GM19328 (cell line): ENCODE measurements around the gene SCRN1.

ENCODE experiments used
- ATAC-seq: cut with Tn5 transposase; IDR thresholded peaks from one replicate; pipeline ENCODE4 v1.9.1; 2021; ENCODE audit warnings: mild to moderate bottlenecking, moderate library complexity; ENCODE audit not compliant: unreplicated experiment

Gene SCRN1

DNA sequence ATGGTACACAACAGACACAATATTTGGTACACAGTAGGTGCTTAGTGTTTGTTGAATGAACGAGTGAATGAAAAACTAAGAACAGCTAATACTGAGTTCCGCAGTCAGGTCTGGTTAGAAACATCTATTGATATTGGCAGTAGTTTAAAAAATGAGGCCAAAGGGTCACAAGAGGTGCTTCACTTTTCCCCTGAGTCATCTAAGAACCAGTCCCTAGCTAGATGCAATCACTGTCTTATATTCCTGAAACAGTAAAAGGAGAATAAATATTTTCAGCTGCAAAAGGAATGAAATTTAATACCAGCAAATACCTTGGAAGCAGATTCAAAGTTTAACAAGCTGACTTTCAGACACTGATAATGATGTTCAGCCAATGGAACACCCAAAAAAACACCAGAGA lies 54.5 kb downstream of the SCRN1 start:
- no peak for ATAC-seq

DNA sequence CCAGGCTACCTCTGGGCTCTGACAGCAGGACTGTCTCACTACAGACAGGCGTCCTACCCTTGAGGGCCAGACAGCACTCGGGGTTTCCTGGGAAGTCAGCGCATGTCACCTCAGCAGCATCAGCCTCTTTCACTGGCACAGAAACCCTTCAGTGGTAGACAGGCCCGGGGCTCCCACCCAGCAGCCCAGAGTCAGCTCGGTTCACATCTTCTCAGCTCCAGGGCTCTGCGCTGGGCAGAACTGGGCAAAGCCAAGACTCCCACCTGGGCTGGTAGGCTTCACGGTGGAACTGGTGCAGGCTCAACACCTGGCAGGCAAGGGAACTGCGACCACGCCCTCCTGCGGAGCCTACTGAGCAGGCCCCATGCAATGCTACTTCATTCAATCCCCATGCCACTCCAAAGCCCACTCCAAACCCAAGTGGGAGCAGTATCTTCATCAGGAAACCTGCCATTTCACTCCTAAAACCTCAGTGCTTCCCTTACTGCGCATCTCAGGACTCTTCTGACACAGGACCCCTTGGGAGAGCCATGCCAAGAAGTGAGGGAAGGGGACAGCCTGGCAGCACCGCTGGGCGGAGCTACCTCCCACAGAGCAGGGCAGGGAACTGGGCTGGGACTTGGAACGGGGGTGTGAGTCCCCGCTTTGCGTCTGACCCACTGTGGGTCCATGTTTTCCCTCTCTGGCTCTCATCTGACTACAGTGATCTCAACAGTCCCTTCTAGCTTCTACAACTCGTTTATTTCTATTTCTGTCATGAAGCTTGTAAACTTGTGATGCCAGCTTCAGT lies 60.4 kb downstream of the SCRN1 start:
- no peak for ATAC-seq

DNA sequence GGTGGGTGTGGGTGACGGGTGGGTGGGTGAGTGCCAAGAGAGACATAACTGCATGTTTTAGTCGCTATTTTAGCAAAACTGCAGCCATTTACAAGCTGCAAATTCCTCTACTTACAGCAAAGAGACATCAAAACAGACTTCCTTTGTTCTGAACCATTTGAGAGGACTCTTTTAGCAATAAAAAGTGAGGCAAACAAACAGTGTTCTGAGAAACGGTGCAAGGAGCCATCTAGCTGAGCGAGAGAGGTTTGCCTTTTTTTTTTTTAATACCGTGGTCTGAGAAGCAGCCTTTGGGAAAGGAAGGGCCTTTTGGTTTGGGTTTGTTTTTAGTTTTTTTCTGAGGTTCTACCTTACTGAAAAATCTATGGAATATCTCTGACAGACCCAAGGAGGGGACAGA lies 62.9 kb downstream of the SCRN1 start:
- ATAC-seq, result no peak

DNA sequence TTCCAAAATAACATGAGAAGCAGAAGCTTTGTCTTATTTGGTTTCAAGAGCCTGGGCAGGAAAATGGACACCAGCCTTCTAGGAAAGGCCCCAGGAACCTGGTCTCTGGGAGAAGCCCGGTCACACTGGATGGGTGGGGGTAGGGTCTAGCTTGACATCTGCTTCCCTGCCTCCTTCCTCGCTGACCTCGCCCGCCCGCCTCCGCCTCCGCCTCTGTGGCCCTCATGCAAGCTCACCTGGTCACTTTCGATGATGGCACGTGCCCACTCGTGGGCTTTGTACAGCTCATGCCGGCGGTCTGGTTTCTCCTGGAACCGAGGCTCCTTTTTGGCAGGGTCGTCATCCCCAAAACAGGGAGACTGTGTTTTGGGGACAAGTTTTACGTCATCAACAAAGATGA lies 63.4 kb downstream of the SCRN1 start:
- ATAC-seq, result no peak

DNA sequence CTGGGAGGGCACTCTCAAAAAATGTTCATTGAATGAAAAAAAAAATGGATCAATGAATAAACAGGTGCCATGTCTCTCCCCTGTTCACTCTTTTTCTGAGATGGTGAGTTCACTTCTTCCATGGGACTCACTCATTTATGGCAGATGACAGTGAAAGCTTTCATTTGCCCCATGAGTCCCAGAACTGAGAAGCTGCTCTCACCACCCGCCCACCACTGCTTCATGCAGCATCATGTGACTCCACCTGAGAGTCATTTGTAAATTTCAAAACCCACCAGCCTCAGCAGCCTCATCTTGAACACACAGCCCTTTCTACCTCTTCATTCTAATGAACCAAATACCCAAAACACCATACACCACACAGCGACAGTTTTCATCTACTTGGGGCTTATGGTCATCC lies 64.9 kb downstream of the SCRN1 start:
- ATAC-seq, result no peak

DNA sequence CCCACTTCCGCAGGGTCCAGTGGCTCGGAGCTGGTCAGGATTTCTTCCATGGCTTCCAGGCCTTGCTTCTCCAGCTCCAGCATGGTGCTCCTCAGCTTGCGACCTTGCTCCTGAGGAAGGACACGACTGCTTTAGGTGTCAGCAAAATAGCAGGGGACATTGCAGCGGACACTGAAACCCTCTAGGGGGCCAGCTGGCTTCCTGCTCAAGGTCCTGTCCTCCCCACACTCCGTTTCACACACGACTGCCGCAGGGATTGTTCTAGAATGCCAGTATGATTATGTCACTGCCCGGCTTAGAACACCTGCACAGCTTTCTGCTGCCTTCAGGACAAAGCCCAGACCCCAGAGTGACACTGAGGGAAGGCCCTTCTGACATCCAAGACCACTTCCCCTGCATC lies 65.6 kb downstream of the SCRN1 start:
- no peak for ATAC-seq

DNA sequence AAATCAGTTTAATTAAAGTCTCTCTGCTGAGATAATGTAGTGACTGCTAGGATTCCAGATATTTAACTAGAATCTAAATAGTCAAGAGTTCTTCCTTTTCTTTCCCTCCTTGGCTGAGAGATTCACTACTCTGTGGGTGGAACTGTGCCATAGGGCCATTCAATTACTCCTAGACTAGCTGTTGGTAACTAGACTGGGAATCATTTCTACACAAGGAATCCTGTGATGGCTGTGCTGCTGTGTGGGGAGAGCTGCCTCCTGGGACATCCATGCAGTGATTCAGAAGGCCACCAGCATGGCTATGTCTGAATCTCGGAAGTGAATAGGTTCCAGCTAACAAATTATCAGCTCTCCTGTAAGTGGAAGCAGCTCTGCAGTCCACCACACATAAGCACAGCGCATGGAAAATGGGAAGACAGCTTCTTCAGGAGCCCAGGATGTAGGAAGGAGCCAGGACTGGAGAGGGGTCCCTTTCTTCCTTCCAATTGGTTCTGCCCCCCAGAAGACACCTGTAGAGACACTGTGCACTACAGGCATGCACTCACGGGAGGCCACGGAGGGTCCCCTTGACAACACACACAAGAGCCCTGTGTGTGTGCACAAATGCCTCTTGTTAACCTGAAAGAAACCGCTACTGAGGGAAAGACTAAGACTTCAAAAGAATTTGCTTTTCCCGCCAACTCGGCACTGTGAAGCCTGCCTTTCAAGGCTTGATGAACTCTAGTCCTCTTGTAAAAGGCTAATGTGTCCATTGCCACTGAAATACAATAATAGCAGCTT lies 66.5 kb downstream of the SCRN1 start:
- no peak for ATAC-seq

DNA sequence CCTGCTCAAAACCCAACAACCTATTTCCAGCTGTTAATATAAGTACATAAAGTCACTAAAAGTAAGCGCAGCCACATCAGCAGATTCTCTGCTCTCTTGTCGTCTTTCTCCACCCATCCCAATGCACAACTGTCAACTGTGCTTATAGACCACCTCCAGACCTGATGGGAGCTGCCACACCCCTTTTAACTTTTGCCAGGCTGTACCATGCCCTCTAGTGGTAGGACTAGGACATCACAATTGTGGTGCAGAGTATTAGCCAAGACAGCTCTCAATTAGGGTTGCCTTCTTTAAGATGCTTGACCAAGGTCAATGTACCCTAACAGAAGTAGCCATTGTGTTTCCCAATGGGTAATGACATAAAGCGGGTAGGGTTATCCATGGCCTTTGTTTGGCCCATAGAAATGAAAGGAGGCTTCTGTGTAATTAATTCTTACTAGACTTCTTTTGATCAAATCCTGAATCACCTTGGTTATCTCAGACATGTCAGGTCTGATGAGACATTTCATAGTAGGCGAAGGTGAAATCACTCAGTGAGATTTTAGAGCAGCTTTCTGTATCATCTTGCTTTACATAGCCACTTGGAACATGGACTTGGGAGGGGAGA lies 68.1 kb downstream of the SCRN1 start:
- ATAC-seq, result peak; percentile 74

DNA sequence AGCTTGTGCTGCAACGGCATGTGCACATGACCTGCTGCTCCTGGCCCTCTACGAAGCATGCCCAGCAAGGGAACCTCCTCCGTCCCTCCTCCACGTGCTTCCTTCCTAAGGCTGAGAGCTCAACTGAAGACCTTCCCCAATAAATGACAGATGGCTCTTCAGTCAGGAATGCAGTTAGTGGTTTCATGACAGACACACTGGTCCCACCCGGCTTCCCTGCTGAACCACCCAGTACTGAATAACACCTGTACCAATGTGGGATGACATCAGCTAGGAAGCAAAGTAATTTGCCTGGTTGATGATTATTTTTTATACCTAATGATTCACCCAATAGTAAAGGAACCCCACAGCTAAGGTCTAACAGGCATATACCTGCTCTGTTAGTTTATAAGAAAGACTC lies 69.1 kb downstream of the SCRN1 start:
- ATAC-seq, result no peak

DNA sequence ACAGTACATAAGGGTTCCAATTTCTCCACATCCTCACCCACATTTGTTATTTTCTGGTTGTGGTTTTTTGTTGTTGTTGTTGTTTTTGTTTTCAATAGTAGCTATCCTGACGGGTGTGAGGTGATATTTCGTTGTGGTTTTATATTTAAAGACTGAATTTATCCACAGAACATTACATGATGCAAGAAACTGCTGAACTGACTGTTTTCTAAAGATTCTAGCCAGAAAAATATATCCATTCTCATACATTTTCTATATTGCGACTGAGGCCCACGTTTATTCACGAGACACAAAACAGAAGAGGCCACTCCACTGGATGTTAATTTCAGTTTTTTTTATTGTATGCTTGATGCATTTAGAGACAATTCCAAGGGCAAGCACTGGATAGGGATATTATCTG lies 69.8 kb downstream of the SCRN1 start:
- ATAC-seq, result no peak

DNA sequence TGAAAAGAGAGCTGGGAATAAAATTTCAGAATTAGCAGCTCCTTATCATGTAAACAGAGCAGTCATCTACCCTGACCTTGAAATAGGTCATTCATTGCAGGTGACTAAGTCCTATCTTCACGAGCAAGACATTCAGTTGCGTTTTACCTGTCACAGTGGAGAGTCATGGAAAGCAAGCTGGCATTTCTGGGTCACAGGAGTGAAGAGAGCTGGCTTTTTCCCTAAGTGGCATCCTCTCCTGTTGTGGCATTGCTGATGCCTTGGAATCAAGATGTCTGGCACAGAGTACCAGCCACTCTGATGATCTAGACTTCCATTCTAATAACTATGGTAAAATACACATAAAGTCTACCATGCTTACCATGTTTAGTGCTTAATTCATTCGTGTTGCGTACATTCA lies 70.8 kb downstream of the SCRN1 start:
- no peak for ATAC-seq

DNA sequence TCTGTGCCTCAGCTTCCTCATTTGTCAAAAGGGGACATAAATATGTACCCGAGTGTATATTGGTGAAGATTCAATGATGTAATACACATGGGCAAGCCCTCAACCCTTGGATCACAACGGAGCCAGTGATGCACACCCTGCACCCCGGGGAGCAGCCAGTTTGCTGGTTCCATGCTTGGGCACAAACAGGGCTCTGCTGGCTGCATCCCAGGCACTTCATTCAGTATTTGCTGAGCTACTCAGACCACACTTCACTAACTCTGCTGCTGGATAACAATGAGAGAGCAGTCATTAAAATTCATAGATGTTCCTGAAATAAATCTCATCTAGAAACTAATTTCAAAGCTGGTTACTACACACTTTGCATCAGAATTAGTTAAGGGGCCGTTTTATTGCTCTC lies 72.0 kb downstream of the SCRN1 start:
- no peak for ATAC-seq

DNA sequence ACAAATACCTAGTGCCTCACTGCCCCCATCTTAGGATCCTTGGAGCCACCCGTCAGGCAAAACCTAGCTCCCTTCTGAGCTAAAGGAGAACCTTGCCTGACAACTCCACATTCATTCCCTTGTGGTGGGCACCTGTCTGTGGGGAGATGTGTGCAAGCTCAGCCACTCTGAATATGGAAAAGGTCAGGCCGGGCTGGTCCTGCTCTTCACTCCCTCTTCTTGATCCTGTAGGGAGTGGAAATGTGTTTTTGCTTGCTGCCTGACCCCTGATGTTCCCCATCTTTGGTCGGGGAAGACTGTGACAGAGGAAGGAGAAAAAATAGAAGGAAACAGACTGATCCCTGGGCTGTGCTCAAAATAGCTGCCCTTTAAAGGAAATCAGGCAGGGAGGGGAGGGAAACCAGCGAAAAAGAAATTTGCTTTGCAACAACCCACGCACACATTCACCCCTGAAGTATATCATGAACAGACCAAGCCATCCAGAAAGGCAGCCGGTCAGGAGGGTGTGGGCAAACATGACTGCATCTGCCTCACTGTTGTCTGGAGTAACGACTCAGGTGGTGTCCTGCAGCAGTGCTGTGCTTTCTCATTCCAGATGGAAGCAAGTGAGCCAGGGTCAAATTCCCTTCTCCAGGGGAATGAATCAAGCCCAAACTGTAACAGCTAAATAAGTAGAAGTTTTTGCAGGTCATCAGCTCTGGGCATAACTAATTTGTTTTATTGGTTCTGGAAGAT lies 74.0 kb downstream of the SCRN1 start:
- no peak for ATAC-seq

DNA sequence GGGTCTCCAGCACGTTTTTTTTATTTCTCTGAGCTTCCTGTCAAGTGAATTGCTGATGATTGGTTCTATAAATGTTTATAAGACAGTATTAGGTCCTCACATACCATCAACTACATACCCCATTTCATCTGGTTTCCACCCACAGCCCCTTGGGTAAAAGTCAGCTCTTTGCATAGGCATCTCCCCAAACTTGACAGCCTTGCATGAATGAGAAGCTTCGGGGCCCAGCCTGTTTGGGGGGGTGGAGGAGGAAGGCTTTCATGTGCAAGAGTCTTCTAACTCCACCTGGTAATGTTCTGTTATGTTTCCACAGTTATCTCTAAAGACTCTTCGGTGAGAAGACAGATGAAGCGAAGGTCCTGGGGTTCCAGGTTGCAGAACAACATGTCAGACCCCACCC lies 75.4 kb downstream of the SCRN1 start:
- ATAC-seq, result no peak

DNA sequence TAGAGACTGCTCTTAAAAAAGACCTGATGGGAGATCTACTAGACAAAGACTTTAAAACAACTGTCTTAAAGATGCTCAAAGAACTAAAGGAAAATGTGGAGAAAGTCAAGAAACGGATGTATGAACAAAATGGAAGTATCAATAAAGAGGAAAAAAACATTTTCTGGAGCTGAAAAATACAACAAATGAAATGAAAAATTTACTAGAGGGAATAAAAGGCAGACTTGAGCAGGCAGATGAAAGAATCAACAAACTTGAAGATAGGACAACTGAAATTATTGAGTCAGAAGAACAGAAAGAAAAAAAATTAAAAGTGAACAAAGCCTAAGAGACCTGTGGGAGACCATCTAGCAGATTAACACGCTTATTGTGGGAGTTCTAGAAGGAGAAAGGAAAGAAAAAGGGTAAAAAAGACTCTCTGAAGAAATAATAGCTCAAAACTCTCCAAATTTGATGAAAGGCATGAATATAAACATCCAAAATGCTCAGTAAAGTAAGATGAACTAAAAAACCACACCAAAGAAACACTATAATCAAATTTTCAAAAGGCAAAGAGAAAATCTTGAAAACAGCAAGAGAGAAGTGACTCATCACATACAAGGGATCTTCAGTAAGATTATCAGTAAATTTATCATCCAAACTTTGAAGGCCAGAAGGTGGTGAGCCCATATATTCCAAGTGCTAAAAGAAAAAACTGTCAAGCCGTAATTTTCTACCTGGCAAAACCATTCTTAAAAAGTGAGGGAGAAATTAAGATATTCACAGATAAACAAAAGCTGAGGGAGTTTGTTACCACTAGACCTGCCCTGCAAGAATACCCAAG lies 83.2 kb downstream of the SCRN1 start:
- ATAC-seq, result no peak

DNA sequence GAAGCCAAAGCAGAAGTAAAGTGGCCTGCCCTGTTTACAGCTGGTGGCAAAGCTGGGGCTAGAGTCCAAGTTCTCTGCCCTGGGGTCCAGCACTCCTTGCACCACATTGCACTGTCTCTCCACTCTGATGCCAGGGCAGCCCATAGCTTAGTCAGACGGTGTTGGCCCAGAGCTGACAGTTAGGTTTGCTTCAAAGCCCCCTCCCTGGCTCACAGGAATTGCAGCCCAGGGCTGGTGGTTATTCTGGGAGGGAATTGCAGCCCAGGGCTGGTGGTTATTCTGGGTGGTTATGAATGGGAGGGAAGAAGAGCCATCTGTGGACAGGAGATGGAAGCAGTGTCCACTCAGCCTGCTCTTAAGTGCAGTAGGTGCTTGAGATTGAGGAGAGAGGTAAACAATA lies 88.9 kb downstream of the SCRN1 start:
- ATAC-seq, result no peak

DNA sequence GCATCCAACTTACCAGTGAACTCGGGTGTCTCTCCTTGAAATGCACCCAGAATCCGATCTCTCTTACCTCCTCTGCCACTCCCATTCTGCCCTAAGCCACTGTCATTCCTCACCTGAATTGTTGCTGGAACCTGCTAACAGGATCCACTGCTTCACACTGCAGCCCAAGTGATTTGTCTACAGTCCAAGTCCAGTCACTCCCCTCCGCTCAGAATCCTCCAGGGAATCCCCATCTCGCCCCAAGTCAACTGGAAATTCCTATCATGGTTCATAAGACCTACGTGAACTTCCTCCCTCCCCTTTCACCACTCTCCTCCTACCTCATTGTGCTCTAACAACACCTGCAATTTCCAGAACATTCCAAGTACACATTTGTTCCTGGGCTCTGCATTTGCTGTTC lies 91.3 kb downstream of the SCRN1 start:
- ATAC-seq, result no peak

DNA sequence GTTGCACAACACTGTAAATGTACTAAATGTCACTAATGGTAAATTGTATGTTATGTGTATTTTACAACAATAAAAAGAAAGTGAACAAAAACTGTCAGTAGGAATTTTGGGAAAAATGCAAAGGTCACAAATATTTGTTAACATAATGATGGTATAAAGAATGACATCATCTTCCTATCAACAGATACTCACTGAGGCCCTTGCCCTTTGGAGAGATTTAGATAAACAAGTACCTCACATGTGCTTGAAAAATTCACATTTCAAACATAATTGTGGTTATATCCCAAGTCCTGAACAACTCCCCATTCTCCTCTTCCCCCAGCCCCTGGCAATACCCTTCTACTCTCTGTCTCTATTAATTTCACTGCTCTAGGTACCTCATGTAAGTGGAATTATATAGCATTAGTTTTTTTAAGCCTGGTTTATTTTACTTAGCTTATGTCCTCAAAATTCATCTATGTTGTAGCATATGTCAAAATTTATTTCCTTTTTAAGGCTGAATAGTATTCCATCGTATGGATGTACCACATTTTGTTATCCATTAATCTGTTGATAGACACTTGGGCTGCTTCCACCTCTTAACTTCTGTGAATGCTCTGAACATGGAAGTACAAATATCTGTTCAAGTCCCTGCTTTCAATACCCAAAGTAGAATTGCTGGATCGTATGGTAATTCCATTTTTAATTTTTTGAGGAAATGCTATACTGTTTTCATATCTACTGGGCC lies 92.8 kb downstream of the SCRN1 start:
- ATAC-seq, result no peak

DNA sequence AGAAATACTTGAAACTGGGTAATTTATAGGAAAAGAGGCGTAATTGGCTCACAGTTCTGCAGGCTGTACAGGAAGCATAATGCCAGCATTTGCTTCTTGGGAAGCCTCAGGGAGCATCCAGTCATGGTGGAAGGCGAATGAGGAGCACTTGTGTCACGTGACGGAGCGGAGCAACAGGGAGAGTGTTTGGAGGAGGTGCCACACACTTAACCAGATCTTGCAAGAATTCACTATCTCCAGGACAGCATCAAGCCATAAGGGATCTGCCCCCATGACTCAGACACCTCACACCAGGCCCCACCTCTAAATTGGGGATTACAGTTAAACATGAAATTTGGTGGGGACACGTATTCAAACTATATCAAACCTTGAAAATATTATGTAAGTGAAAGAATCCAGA lies 94.0 kb downstream of the SCRN1 start:
- ATAC-seq, result no peak

DNA sequence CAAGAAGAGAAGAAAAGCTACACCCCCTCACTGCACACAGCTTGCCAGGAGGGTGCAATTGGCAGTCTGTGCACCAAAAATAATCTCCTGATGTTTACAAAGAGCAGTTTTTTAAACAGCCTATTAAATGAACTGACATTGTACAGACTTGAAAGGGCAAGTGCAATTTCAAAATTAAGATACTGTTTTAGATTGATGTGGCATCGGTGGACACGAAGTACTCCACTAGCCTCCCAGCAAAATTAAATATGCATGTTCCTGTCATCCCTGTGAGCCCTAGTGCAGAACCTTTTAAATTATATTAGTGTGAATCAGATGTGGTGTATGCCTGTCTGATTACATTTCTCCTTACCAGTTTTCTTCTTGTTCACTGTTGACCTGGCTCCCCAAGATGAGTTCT lies 95.3 kb downstream of the SCRN1 start:
- no peak for ATAC-seq
